ENCODE data around the gene RSPO4. TPM values are rescaled to one million over a fixed set of nuclear protein-coding genes. Genes with fewer than 3 reads are reported as not detected.

Gene RSPO4
- total RNA-seq, 2 donors from 2014 or later, result 3.8 to 7.6 TPM

DNA sequence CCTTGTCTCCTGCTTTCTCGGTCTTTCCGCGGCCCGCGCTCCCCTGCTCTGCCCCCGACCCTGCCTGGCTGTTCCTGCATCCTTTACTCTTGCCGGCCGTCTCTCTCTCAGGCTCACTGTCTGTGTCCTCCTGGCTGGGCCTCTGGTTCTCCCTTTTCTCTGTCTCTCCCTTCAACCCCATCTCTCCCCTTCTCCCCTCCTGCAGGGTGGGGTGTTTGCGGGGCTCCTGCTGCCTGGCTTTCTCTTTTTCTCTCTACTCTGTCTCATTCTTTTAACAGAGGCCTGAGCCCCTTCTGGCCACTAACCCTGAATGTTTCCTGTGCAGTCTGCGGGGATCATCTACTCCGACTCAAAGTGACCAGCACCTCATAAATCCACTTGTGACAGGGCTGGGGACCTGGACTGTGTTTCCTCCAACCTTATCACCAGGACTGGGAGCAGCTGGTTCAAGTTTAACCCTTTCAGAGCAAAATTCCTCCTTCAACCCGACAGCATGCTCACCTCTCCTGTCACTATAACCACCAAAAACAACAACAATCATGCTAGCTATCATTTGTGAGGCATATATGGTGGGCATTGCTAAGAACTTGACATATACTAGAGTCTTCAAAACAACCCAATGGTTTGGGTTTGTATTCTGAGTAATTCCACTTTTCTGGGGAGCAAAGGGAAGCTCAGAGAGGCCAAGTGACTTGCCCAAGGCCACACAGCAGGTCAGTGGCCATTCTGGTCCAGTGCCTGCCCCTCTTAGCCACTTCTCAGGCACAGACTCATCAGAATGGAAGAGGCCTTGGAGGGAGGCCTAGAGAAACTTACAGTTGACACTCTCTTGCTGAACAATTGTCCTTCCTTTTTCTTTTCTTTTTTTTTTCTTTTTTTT is 811 bp upstream of the RSPO4 start:
- H3K9me3 ChIP-seq (ENCODE audit: control insufficient read depth, low read length), result no peaks in the 10 kb centered on the region
- Mint-ChIP-seq H3K4me1 (peaks cover 19% of the 10 kb centered on the region), H3K9me3 (no peaks in the 10 kb centered on the region), H3K36me3 (ENCODE audit: low read depth) (no peaks in the 10 kb centered on the region), H3K27me3 (ENCODE audit: insufficient read depth) (peaks cover 33% of the 10 kb centered on the region), H3K27ac (no peak overlapping the region), H3K4me3 (peak overlapping the region; percentile 75)
- peak; percentile 77 for DNase-seq
- TF ChIP-seq, protein P1, sequence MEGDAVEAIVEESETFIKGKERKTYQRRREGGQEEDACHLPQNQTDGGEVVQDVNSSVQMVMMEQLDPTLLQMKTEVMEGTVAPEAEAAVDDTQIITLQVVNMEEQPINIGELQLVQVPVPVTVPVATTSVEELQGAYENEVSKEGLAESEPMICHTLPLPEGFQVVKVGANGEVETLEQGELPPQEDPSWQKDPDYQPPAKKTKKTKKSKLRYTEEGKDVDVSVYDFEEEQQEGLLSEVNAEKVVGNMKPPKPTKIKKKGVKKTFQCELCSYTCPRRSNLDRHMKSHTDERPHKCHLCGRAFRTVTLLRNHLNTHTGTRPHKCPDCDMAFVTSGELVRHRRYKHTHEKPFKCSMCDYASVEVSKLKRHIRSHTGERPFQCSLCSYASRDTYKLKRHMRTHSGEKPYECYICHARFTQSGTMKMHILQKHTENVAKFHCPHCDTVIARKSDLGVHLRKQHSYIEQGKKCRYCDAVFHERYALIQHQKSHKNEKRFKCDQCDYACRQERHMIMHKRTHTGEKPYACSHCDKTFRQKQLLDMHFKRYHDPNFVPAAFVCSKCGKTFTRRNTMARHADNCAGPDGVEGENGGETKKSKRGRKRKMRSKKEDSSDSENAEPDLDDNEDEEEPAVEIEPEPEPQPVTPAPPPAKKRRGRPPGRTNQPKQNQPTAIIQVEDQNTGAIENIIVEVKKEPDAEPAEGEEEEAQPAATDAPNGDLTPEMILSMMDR (conservative IDR thresholded peaks at IDR 0.05), result no peak
- H3K4me3 ChIP-seq (ENCODE audit: low read length), result peak overlapping the region; percentile 69
- H3K4me1 ChIP-seq (ENCODE audit: control insufficient read depth, insufficient read depth, low read length), result peaks cover 2% of the 10 kb centered on the region
- no peak overlapping the region for H3K9ac ChIP-seq (ENCODE audit: extremely low read depth, low read length, poor library complexity, severe bottlenecking)
- no peak overlapping the region for H3K27ac ChIP-seq (ENCODE audit: low read depth, low read length)
- no peaks in the 10 kb centered on the region for H3K36me3 ChIP-seq (ENCODE audit: control insufficient read depth, insufficient read depth, low read length)
- WGBS, 2 experiments (ENCODE audit: insufficient coverage in 1 of 2, insufficient read length in 1 of 2), result 19 to 30% methylated on average over 11 to 12 of the region's 12 CpGs
- peaks cover 27% of the 10 kb centered on the region for H3K27me3 ChIP-seq (ENCODE audit: control insufficient read depth, insufficient read depth, low read length, poor library complexity, severe bottlenecking)

GRCh38 chr20:1001116-1001515 is 995 bp downstream of the RSPO4 start:
- H3K4me1 ChIP-seq (ENCODE audit: control insufficient read depth, insufficient read depth, low read length), result peaks cover 2% of the 10 kb centered on the region
- no peaks in the 10 kb centered on the region for H3K9me3 ChIP-seq (ENCODE audit: control insufficient read depth, low read length)
- no peak for DNase-seq
- no peak overlapping the region for H3K9ac ChIP-seq (ENCODE audit: extremely low read depth, low read length, poor library complexity, severe bottlenecking)
- no peaks in the 10 kb centered on the region for H3K9me3 Mint-ChIP-seq
- H3K27me3 Mint-ChIP-seq (ENCODE audit: insufficient read depth), result peaks cover 29% of the 10 kb centered on the region
- peaks cover 19% of the 10 kb centered on the region for H3K4me1 Mint-ChIP-seq
- H3K4me3 Mint-ChIP-seq, result peak overlapping the region; percentile 75
- H3K27ac Mint-ChIP-seq, result no peak overlapping the region
- no peaks in the 10 kb centered on the region for H3K36me3 ChIP-seq (ENCODE audit: control insufficient read depth, insufficient read depth, low read length)
- H3K27me3 ChIP-seq (ENCODE audit: control insufficient read depth, insufficient read depth, low read length, poor library complexity, severe bottlenecking), result peaks cover 27% of the 10 kb centered on the region
- 94 to 96% methylated on average over 6 to 8 of the region's 8 CpGs for WGBS, 2 experiments (ENCODE audit: insufficient coverage in 1 of 2, insufficient read length in 1 of 2)
- peak overlapping the region; percentile 66 for H3K4me3 ChIP-seq (ENCODE audit: low read length)
- TF ChIP-seq, protein P1 (conservative IDR thresholded peaks at IDR 0.05), result no peak
- no peaks in the 10 kb centered on the region for H3K36me3 Mint-ChIP-seq (ENCODE audit: low read depth)
- H3K27ac ChIP-seq (ENCODE audit: low read depth, low read length), result no peak overlapping the region

- no peak overlapping the region for H3K27ac Mint-ChIP-seq
- Histone ChIP-seq H3K9me3 (ENCODE audit: control insufficient read depth, low read length) (no peaks in the 10 kb centered on the region), H3K27ac (ENCODE audit: low read depth, low read length) (no peak overlapping the region), H3K4me1 (ENCODE audit: control insufficient read depth, insufficient read depth, low read length) (no peaks in the 10 kb centered on the region), H3K9ac (ENCODE audit: extremely low read depth, low read length, poor library complexity, severe bottlenecking) (no peak overlapping the region), H3K27me3 (ENCODE audit: control insufficient read depth, insufficient read depth, low read length, poor library complexity, severe bottlenecking) (peaks cover 27% of the 10 kb centered on the region), H3K4me3 (ENCODE audit: low read length) (no peak overlapping the region), H3K36me3 (ENCODE audit: control insufficient read depth, insufficient read depth, low read length) (no peaks in the 10 kb centered on the region)
- no peak for DNase-seq
- H3K36me3 Mint-ChIP-seq (ENCODE audit: low read depth), result no peaks in the 10 kb centered on the region
- WGBS, 2 experiments (ENCODE audit: insufficient coverage in 1 of 2, insufficient read length in 1 of 2), result 96% methylated on average over 5 to 6 of the region's 6 CpGs
- no peaks in the 10 kb centered on the region for H3K9me3 Mint-ChIP-seq
- no peak overlapping the region for H3K4me3 Mint-ChIP-seq
- H3K4me1 Mint-ChIP-seq, result peaks cover 7% of the 10 kb centered on the region
- TF ChIP-seq, protein P1 (conservative IDR thresholded peaks at IDR 0.05), result no peak
- peaks cover 29% of the 10 kb centered on the region for H3K27me3 Mint-ChIP-seq (ENCODE audit: insufficient read depth)
Observed at GRCh38 chr20:998231-998830, 3.8 kb downstream of the RSPO4 start.

Data from endodermal cell (in vitro differentiated cells).